MM.1S (cell line): ENCODE results near the gene CTSA.

Source experiments
- DNase-seq: peaks from one replicate; pipeline ENCODE4 v3.0.0-alpha.2; 2015
- H2AFZ ChIP-seq: fragments of 300-600 bp; sonication (generic); 2 replicates; pipeline ENCODE4 v1.6.0; 2016; ENCODE audit warnings: antibody characterized with exemption, low read length
- H3F3A ChIP-seq: fragments of 300-600 bp; sonication (generic); 2 replicates; pipeline ENCODE4 v1.6.1; 2016; ENCODE audit warnings: mild to moderate bottlenecking, antibody characterized with exemption, low read length, moderate library complexity, mixed read lengths; ENCODE audit not compliant: insufficient read depth
- H3K27ac ChIP-seq: fragments of 300-600 bp; sonication (generic); 2 replicates; pipeline ENCODE4 v1.5.1; 2016; ENCODE audit warnings: mild to moderate bottlenecking, low read length
- H3K27me3 ChIP-seq: fragments of 300-600 bp; sonication (generic); replicated peaks from 2 replicates; pipeline ENCODE4 v1.6.0; 2016; ENCODE audit warnings: low read length; ENCODE audit not compliant: insufficient read depth
- H3K36me3 ChIP-seq: fragments of 300-600 bp; sonication (generic); replicated peaks from 2 replicates; pipeline ENCODE4 v1.6.1; 2016; ENCODE audit warnings: mild to moderate bottlenecking, low read length, mixed read lengths; ENCODE audit not compliant: insufficient read depth
- H3K4me1 ChIP-seq: fragments of 300-600 bp; sonication (generic); 2 replicates; pipeline ENCODE4 v1.6.1; 2016; ENCODE audit warnings: low read length, mixed read lengths
- H3K4me2 ChIP-seq: fragments of 300-600 bp; sonication (generic); 2 replicates; pipeline ENCODE4 v1.6.0; 2016; ENCODE audit warnings: low read depth, low read length
- H3K4me3 ChIP-seq: fragments of 300-600 bp; sonication (generic); 2 replicates; pipeline ENCODE4 v1.5.1; 2016; ENCODE audit warnings: low read length, mixed read lengths
- H3K79me2 ChIP-seq: fragments of 300-600 bp; sonication (generic); 2 replicates; pipeline ENCODE4 v1.6.1; 2016; ENCODE audit warnings: mixed run types, low read length, mixed read lengths
- H3K9ac ChIP-seq: fragments of 300-600 bp; sonication (generic); 2 replicates; pipeline ENCODE4 v1.6.1; 2016; ENCODE audit warnings: low read length, mixed read lengths
- H3K9me2 ChIP-seq: fragments of 300-600 bp; sonication (generic); replicated peaks from 2 replicates; pipeline ENCODE4 v1.6.1; 2016; ENCODE audit warnings: mild to moderate bottlenecking, low read length, mixed read lengths; ENCODE audit not compliant: insufficient read depth
- H3K9me3 ChIP-seq: fragments of 300-600 bp; sonication (generic); replicated peaks from 2 replicates; pipeline ENCODE4 v1.6.1; 2016; ENCODE audit warnings: mild to moderate bottlenecking, low read length, mixed read lengths; ENCODE audit not compliant: insufficient read depth
- H4K20me1 ChIP-seq: fragments of 300-600 bp; sonication (generic); 2 replicates; pipeline ENCODE4 v1.6.1; 2016; ENCODE audit warnings: mild to moderate bottlenecking, low read length, moderate library complexity, mixed read lengths; ENCODE audit not compliant: insufficient read depth
- CTCF ChIP-seq: fragments of 300-600 bp; sonication (generic); IDR thresholded peaks from 2 replicates; pipeline ENCODE4 v1.5.1; 2016; ENCODE audit warnings: antibody characterized with exemption, low read length, mixed read lengths
- EZH2 ChIP-seq: fragments of 300-600 bp; sonication (generic); optimal IDR thresholded peaks from 2 replicates; pipeline ENCODE3; 2017; ENCODE audit warnings: low read depth, mild to moderate bottlenecking, antibody characterized with exemption, low read length, mixed read lengths
- EZH2phosphoT487 ChIP-seq: fragments of 300-600 bp; sonication (generic); IDR thresholded peaks from 2 replicates; pipeline ENCODE4 v1.6.1; 2018; ENCODE audit warnings: antibody characterized with exemption, low read length

The CTSA gene

GRCh38 chr20:45935416-45936046, 44.4 kb downstream of the CTSA start:
- H3K27me3 ChIP-seq: no peaks in the 10 kb centered on the region
- H3K27ac ChIP-seq: peak overlapping the region; percentile 11; the same call in 1 of the 2 replicates
- H3K9ac ChIP-seq: peak overlapping the region; percentile 51
- no peak for TF ChIP-seq EZH2phosphoT487
- no peak for TF ChIP-seq EZH2
- TF ChIP-seq CTCF: no peak
- peaks cover 2% of the 10 kb centered on the region; the same call in 1 of the 2 replicates for H3K36me3 ChIP-seq
- H3K4me2 ChIP-seq: peak overlapping the region; percentile 63
- no peak for DNase-seq
- H3K9me3 ChIP-seq: no peaks in the 10 kb centered on the region
- H2AFZ ChIP-seq: peak overlapping the region; percentile 64
- H3K9me2 ChIP-seq: no peaks in the 10 kb centered on the region
- H3K4me1 ChIP-seq: peaks cover 4% of the 10 kb centered on the region; the same call in 1 of the 2 replicates
- H3F3A ChIP-seq: peaks cover 4% of the 10 kb centered on the region; the same call in 1 of the 2 replicates
- H4K20me1 ChIP-seq: no peaks in the 10 kb centered on the region
- peak overlapping the region; percentile 79 for H3K4me3 ChIP-seq
- peaks cover 36% of the 10 kb centered on the region for H3K79me2 ChIP-seq

- Histone ChIP-seq H3K9me2 (no peaks in the 10 kb centered on the region), H3K27ac (no peak overlapping the region), H2AFZ (no peak overlapping the region), H3K79me2 (peaks cover 36% of the 10 kb centered on the region), H3K9ac (no peak overlapping the region), H3F3A (peaks cover 4% of the 10 kb centered on the region; the same call in 1 of the 2 replicates), H3K4me1 (peaks cover 4% of the 10 kb centered on the region; the same call in 1 of the 2 replicates), H3K4me3 (no peak overlapping the region), H3K4me2 (no peak overlapping the region), H3K36me3 (peaks cover 2% of the 10 kb centered on the region; the same call in 1 of the 2 replicates), H3K9me3 (no peaks in the 10 kb centered on the region), H3K27me3 (no peaks in the 10 kb centered on the region), H4K20me1 (no peaks in the 10 kb centered on the region)
- no peak for DNase-seq
- TF ChIP-seq CTCF (no peak), EZH2 (no peak), EZH2phosphoT487 (no peak)
These were observed 46.6 kb downstream of the CTSA start for GRCh38 chr20:45937765-45938164.

- H3K4me1 ChIP-seq: no peaks in the 10 kb centered on the region
- H3K9ac ChIP-seq: no peak overlapping the region
- no peak overlapping the region for H3K27ac ChIP-seq
- peaks cover 2% of the 10 kb centered on the region; the same call in 1 of the 2 replicates for H3K36me3 ChIP-seq
- H3F3A ChIP-seq: peaks cover 2% of the 10 kb centered on the region; the same call in 1 of the 2 replicates
- no peak for DNase-seq
- H3K9me3 ChIP-seq: no peaks in the 10 kb centered on the region
- H4K20me1 ChIP-seq: no peaks in the 10 kb centered on the region
- no peaks in the 10 kb centered on the region for H3K27me3 ChIP-seq
- H3K4me3 ChIP-seq: no peak overlapping the region
- no peak overlapping the region for H3K4me2 ChIP-seq
- no peak overlapping the region for H2AFZ ChIP-seq
- H3K9me2 ChIP-seq: no peaks in the 10 kb centered on the region
- TF ChIP-seq EZH2 (no peak), EZH2phosphoT487 (no peak), CTCF (no peak)
- peaks cover 30% of the 10 kb centered on the region for H3K79me2 ChIP-seq
These were observed 47.7 kb downstream of the CTSA start for GRCh38 chr20:45938727-45939438.
